ENCODE data around the gene DMTF1.
A peak's percentile ranks its signal among the peaks of the same experiment; 100 is the strongest.
"Not testable (repeated sequence)": the region's sequence is repeated elsewhere in the genome, so short reads cannot be mapped to it uniquely, and the experiment has no call there.

Gene DMTF1

GRCh38 chr7:87202208-87202607 lies 50.0 kb downstream of the DMTF1 start:
- DNase-seq: no peak

- DNase-seq: no peak
These were observed 50.5 kb downstream of the DMTF1 start for GRCh38 chr7:87202705-87203104.

GRCh38 chr7:87203929-87204328 lies 51.7 kb downstream of the DMTF1 start:
- not testable (repeated sequence) for DNase-seq

- no peak for DNase-seq
These were observed 52.7 kb downstream of the DMTF1 start for GRCh38 chr7:87204933-87205332.

DNA sequence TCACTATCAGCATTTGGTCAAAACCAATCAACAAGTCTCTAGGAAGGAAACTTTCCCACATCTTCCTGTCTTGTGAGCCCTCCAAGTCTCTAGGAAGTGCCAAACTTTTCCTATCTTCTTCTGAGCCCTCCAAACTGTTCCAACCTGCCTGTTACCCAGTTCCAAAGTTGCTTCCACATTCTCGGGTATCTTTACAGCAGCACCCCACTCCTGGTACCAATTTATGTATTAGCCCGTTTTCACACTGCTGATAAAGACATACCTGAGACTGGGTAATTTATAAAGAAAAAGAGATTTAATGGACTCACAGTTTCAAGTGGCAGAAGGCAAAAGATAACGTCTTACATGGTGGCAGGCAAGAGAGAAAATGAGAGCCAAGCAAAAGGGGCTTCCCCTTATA lies 53.4 kb downstream of the DMTF1 start:
- DNase-seq: not testable (repeated sequence)

- no peak for DNase-seq
These were observed 54.1 kb downstream of the DMTF1 start for GRCh38 chr7:87206361-87206760.

GRCh38 chr7:87209295-87209924 lies 57.2 kb downstream of the DMTF1 start:
- no peak for DNase-seq

GRCh38 chr7:87210506-87210905 lies 58.3 kb downstream of the DMTF1 start:
- no peak for DNase-seq

GRCh38 chr7:87212498-87212897 lies 60.2 kb downstream of the DMTF1 start:
- no peak for DNase-seq

DNA sequence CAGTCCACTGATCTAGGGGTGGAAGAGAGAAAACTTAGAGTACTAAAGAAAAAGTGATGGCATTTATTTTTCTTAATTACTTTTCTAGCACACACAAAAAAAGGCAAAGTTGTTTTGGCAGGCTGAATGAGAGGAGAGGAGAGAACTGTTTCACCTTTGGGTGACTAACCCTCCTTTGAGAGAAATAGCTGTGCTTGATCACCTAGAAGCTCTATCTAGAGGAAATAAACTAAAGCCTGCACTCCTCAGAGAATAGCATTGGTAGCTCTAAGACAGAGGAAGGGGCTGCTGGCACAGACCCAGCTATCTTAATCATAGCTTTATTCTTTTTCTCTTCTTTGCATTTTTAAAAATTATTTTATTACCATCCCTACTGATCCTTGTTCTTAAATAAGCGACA lies 61.0 kb downstream of the DMTF1 start:
- no peak for DNase-seq

DNA sequence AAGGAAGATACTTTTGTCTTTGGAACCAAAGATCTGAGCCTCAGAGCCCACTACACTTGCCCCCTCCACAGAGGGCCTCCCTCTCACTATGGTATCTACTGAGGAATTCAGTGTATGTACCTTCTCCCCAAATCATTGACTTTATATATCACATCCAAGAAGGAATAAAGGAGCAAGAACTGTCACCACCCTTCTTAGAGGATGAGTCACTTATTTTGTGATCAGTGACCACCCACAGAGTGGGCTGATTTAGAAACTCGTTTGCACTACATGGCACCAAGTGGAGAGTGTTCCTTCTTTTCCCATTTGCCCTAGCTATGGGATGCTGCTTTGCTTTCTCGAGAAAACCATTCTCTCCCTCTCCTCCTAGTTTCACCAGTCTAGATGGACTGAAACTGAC lies 61.6 kb downstream of the DMTF1 start:
- no peak for DNase-seq

DNA sequence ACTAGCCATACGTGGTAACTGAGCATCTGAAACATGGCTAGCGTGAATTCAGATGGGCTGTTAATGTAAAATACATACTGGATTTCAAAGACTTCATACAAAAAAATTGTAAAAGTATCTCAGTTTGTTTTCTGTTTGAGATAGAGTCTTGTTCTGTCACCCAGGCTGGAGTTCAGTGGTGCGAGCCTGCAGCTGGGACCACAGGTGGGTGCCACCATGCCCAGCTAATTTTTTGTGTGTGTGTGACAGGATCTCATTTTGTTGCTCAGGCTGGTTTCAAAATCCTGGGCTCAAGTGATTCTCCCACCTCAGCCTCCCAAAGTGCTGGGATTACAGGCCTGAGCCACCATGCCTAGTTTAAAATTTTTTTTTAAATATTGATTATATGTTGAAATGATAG lies 62.8 kb downstream of the DMTF1 start:
- DNase-seq: no peak

DNA sequence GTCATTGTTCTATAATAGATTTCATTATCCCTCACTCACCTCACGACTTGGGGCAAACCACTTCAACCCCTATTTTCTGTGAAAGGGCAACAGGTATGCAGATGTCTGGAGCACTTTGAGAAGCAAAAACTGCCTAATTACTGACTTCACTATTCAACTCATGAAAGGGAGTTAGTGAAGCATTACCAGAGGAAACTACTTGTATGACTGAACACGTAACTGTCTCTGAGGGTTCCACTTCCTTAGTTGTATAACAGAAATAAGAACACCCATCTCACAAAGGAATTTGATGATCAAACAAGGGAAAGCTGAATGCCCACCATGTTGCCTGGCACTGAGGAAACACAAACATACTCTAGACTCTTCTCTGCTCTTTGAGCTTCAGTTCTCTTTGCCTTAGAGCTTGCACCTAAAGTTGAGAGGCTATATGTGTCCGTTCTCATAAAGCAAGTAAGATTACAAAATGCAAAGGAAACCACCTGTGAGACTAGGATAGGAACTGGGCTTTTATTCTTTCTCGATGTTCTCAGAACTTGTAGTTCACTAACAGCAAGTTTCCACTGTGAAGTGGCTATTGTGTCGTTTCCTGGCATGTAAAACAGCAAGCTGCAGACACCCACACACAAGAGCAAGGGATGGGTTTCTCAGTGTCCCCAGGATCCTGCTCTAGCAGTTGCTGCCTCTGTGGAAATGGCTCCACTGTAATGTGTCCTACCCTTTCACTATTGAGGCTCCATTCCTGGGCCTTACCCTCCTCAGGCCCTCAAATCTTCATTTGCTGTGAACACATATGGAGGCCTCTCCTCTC lies 64.7 kb downstream of the DMTF1 start:
- peak; percentile 25 for DNase-seq

DNA sequence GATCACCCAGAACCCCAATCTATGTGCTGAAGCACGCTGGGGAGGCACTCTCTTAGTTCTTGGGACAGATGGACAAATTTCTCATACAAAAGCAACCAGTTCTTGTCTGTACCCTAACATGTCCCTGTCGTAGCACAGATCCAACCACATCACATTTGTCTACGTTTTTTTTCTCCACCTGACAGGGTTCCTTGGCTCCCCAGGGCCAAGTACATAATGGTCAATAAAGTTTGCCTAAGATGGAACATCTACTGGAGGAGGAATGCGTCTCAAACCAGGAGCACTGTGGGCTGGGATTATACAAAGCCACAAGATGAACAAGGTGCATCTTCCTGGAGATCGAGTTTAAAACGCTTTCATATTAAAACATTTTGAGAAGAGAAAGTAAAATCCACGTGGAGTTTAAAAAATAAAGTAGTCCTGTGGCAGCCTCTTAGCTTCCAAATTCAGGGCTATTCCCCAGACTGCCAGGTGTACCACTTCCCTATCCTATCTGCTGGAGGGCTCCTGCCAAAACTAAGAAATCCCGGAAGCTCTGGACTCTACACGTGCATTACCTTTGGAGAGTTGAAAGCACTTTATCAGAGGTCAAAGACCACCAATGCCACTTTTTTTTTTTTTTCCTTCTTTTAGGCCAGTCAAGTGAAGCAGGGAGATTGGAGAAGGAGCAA lies 65.9 kb downstream of the DMTF1 start:
- DNase-seq: no peak

DNA sequence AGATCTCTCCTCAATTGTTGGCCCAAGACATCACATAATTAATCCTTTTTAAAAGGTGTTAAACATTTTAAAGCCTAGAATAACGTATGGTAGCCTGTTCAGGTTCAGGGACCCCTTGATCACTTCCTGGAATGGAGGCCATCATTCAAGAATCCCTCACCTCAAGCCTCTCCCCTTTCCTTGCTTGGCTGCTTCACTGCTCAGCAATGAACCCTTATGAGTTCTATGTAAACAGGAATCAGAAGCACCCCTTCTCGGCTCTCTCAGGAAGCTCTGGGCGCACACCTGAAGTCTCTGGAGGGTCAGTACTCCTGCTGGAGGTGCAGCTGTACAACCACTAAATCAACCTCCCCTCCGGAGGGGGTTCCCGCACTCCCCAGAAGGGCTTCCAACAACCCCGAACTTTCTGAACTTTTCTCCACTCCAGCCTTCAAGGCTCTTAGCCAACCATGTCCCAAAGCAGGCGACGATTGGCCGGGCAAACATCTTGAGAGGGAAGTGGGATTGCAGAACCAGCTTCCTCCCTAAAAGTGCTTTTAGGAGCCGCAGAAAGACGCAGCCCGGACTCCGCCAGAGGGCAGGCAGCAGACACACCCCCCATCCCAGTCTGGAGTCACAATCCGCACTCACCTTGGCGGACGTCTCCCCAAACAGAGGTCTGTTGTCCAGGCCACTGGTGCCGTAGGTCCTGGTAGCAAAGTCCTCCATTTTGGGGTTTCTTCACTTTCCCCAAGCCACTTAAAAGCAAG lies 66.7 kb downstream of the DMTF1 start:
- peak; percentile 21 for DNase-seq

DNA sequence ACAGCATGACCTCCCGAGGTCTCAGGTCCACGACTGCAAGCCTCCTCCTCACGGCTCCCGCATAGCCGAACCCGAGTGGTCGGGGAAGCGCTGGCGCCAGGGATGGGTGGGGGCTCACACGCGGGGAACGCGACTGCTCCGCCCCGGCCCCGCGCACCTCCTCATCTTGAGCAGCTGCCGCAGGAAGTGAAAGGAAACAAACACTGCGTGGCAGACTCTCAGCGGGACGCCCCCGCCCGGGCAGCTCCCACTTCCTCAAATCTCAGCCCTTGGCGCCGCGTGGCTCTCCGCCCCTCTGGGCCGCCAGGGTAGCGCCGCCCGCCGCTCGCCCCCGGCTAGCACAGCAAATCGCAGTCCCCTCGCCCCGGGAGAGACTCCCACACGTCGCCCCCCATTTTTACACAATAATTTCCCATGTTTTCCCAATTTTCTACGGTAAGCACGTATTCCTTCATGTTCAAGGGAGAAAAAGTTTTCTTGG lies 67.3 kb downstream of the DMTF1 start, which contains the start of gene TMEM243:
Gene TMEM243, minus strand, starts transcription at position 188 of the 481 bp plus-strand sequence. CDS start 229 bp downstream, outside the sequence.
- peak; percentile 77 for DNase-seq

GRCh38 chr7:87220026-87220733 lies 67.9 kb downstream of the DMTF1 start:
- DNase-seq: peak; percentile 78

- DNase-seq: no peak
These were observed 68.5 kb downstream of the DMTF1 start for GRCh38 chr7:87220734-87221215.

DNA sequence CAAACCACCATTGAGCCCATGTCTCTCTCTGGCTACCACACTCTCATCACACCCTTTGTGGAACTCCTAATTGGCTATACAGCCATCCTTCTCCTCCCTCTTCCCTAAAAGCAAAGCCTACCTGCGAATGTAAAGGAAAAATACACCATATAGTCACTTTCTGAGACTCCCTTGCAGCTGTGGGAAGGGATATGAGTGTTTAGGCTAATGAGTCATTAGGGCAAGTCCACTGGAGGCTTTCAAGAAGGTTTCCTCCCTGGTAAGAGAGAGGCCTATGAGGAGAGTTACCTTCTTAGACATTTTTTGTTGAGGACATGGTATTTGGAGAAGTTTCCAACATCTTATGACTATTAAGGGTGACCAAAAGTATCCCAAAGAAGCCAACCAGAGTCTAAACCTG lies 71.4 kb downstream of the DMTF1 start:
- DNase-seq: no peak

- DNase-seq: no peak
These were observed 73.4 kb downstream of the DMTF1 start for GRCh38 chr7:87225696-87226095.

DNA sequence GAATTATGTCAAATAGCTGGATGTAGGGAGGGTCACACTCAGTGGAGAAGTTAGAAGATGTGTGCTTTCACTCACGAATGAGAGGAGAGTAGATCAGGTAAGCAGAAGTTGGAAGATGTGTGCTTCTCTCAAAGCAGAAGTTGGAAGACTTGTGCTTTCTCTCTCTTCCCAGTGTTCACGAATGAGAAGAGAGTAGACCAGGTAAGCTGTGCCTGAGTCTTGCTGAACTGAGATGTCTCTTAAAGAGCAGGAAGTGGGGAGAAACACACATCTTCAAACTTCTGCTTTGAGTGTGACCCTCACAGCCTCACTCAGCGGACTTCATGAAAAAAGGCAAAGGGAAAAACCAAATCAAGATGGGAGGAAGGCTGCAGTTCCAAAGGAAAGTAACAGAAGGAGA lies 74.2 kb downstream of the DMTF1 start:
- no peak for DNase-seq

- DNase-seq: no peak
These were observed 79.0 kb downstream of the DMTF1 start for GRCh38 chr7:87231258-87231657.

Data from activated T-cell treated with anti-CD3 and anti-CD28 coated beads for 4 hours (primary cell).